Mesendoderm (in vitro differentiated cells): ENCODE measurements around the gene LIN7C.
A peak's percentile ranks its signal among the peaks of the same experiment; 100 is the strongest.

Experiments used
- DNase-seq: peaks from one replicate; pipeline ENCODE4 v3.0.0; 2013
- H2AK5ac ChIP-seq: 2 replicates; pipeline ENCODE4 v1.6.1; 2013; ENCODE audit warnings: low read length, inconsistent platforms
- H2BK120ac ChIP-seq: 2 replicates; pipeline ENCODE4 v1.6.1; 2013; ENCODE audit warnings: low read depth, mild to moderate bottlenecking, low read length, moderate library complexity, mixed read lengths
- H2BK15ac ChIP-seq: replicated peaks from 2 replicates; pipeline ENCODE4 v1.6.1; 2013; ENCODE audit warnings: low read depth, mild to moderate bottlenecking, moderate library complexity
- H2BK5ac ChIP-seq: 2 replicates; pipeline ENCODE4 v1.6.1; 2013; ENCODE audit warnings: low read length, inconsistent platforms
- H3K18ac ChIP-seq: 2 replicates; pipeline ENCODE4 v1.6.1; 2013; ENCODE audit warnings: mild to moderate bottlenecking, low read length, mixed read lengths
- H3K23ac ChIP-seq: one replicate; pipeline ENCODE4 v1.6.1; 2013; ENCODE audit warnings: low read length
- H3K27ac ChIP-seq: 2 replicates; pipeline ENCODE4 v1.5.1; 2013; ENCODE audit warnings: low read depth, mild to moderate bottlenecking, inconsistent platforms, low read length, moderate library complexity
- H3K27me3 ChIP-seq: 2 replicates; pipeline ENCODE4 v1.6.1; 2013; ENCODE audit warnings: low read length, control low read depth, mild to moderate bottlenecking, inconsistent platforms; ENCODE audit not compliant: insufficient read depth, poor library complexity
- H3K36me3 ChIP-seq: 2 replicates; pipeline ENCODE4 v1.6.1; 2013; ENCODE audit warnings: low read length, inconsistent platforms; ENCODE audit not compliant: control insufficient read depth, insufficient read depth
- H3K4ac ChIP-seq: one replicate; pipeline ENCODE4 v1.6.1; 2013; ENCODE audit warnings: low read depth, mild to moderate bottlenecking, low read length, moderate library complexity
- H3K4me1 ChIP-seq: 2 replicates; pipeline ENCODE4 v1.6.1; 2013; ENCODE audit warnings: low read depth, low read length, inconsistent platforms; ENCODE audit not compliant: control insufficient read depth
- H3K4me2 ChIP-seq: 2 replicates; pipeline ENCODE4 v1.6.1; 2013; ENCODE audit warnings: low read length
- H3K4me3 ChIP-seq: 2 replicates; pipeline ENCODE4 v1.5.1; 2013; ENCODE audit warnings: mild to moderate bottlenecking, low read length
- H3K56ac ChIP-seq: one replicate; pipeline ENCODE4 v1.6.1; 2013; ENCODE audit warnings: low read length
- H3K79me1 ChIP-seq: 2 replicates; pipeline ENCODE4 v1.6.1; 2013; ENCODE audit warnings: low read length, inconsistent platforms
- H3K79me2 ChIP-seq: 2 replicates; pipeline ENCODE4 v1.6.1; 2013; ENCODE audit warnings: mild to moderate bottlenecking, low read length; ENCODE audit not compliant: control insufficient read depth, insufficient read depth
- H3K9ac ChIP-seq: 2 replicates; pipeline ENCODE4 v1.6.1; 2013; ENCODE audit warnings: low read length, inconsistent platforms
- H4K5ac ChIP-seq: one replicate; pipeline ENCODE4 v1.6.1; 2013; ENCODE audit warnings: low read length
- H4K8ac ChIP-seq: one replicate; pipeline ENCODE4 v1.6.1; 2013; ENCODE audit warnings: low read depth, mild to moderate bottlenecking, control low read depth, low read length, moderate library complexity
- WGBS: extraction: QIAGEN DNeasy Blood & Tissue Kit; methylation state at CpG from one replicate; pipeline ENCODE4 v1.1.7; 2013; ENCODE audit warnings: low lambda C conversion rate, missing lambda C conversion rate; ENCODE audit not compliant: insufficient coverage; ENCODE audit errors: extremely low coverage; 5-methylcytosine and 5-hydroxymethylcytosine counted together

Gene LIN7C

DNA sequence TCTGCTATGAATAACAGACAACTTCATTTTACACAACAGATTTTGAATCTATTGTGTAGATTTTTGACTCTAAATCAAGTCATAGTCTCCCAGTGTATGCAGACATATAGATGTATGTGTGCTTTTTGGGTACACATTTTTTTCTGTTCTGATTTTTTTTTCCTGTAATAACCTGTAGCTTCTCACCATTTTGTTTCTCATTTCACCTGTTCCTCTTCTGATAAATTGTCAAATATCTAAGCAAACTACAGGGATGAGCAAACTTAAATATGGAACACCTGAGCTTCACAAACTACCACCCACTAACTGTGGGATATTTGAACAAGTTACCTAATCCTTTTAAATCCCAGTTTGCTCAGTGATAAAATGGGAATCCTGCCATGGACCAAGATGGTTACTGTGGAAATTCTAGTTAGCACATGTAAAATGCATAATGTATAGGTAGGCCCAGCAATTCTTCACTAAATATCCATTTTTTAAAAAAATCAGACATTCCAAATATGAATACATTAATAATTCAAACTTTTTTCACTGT lies 49.7 kb downstream of the LIN7C start:
- peaks cover 27% of the 10 kb centered on the region for H3K79me2 ChIP-seq
- H3K4me2 ChIP-seq = no peak overlapping the region
- H3K4me1 ChIP-seq = no peaks in the 10 kb centered on the region
- H3K4me3 ChIP-seq = no peak overlapping the region
- no peak overlapping the region for H3K56ac ChIP-seq
- H2AK5ac ChIP-seq = no peak overlapping the region
- H3K23ac ChIP-seq = no peak overlapping the region
- no peak overlapping the region for H4K5ac ChIP-seq
- no peak for DNase-seq
- no peak overlapping the region for H2BK5ac ChIP-seq
- H3K36me3 ChIP-seq = no peaks in the 10 kb centered on the region
- no peak overlapping the region for H2BK120ac ChIP-seq
- H3K18ac ChIP-seq = no peak overlapping the region
- no peak overlapping the region for H3K4ac ChIP-seq
- H4K8ac ChIP-seq = peak overlapping the region; percentile 76
- no peak overlapping the region for H3K27ac ChIP-seq
- H3K27me3 ChIP-seq = no peaks in the 10 kb centered on the region
- no peak overlapping the region for H2BK15ac ChIP-seq
- H3K9ac ChIP-seq = no peak overlapping the region
- peaks cover 12% of the 10 kb centered on the region for H3K79me1 ChIP-seq

DNA sequence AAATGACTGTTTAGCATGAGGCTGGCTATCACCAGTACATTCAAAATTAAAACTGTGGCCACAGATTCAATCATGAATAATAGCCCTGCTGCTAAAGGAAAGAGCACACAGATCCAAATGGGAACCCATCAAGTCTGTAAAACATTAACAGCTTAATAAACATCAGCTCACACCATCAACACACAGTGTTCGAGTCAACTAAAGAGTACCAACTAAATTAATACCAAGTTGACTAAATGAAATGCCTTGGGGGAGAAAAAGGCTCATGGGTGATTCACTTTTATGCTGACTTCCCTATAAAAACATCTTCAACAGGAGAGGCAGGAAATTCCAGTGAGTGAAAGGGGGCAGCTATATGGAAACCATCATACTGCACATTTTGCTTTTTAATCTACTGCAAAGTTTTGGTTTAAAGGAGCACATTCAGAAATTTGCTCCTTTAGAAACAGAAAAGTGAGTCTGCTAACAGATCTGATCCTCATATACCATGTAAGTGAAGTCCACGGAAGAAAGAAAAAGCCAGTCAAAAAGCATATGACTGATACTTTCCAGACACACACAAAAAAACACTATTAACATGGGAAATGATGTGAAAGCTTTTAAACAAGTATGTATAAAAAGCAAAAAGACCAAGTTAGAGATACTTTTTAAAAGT lies 50.3 kb downstream of the LIN7C start:
- Histone ChIP-seq H3K18ac (no peak overlapping the region), H3K4me3 (no peak overlapping the region), H3K9ac (no peak overlapping the region), H3K27me3 (no peaks in the 10 kb centered on the region), H3K36me3 (no peaks in the 10 kb centered on the region), H3K4me1 (no peaks in the 10 kb centered on the region), H3K56ac (no peak overlapping the region), H3K4ac (no peak overlapping the region), H4K8ac (no peak overlapping the region), H3K23ac (no peak overlapping the region), H2BK5ac (no peak overlapping the region), H3K79me1 (peaks cover 12% of the 10 kb centered on the region), H2BK15ac (no peak overlapping the region), H3K4me2 (no peak overlapping the region), H4K5ac (no peak overlapping the region), H3K79me2 (peaks cover 27% of the 10 kb centered on the region), H3K27ac (no peak overlapping the region), H2BK120ac (no peak overlapping the region), H2AK5ac (no peak overlapping the region)
- DNase-seq = no peak
- no CpG with 5 or more reads among the region's 2 CpGs for WGBS

DNA sequence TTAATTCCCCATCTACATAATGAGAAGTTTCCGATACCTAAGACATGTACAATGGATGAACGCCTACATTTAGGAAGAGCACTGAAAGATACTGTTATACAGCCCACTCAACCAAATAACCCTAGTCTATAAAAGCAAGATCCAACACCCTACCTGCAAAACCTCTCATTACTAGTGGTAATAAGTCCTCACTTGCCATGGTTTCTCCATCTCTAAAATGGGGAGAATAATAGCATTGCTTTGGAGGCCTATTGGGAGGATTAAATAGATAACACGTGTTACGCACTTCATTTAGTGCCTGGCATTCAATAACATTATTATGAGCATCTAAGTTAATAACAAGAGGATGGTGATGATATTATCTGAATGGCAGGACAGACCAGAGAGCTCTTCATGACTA lies 50.9 kb downstream of the LIN7C start:
- H2BK5ac ChIP-seq = no peak overlapping the region
- no peak overlapping the region for H4K5ac ChIP-seq
- no peak overlapping the region for H3K27ac ChIP-seq
- no peak overlapping the region for H2BK15ac ChIP-seq
- no peak overlapping the region for H3K9ac ChIP-seq
- WGBS = no CpG with 5 or more reads among the region's 4 CpGs
- no peak overlapping the region for H3K56ac ChIP-seq
- peaks cover 27% of the 10 kb centered on the region for H3K79me2 ChIP-seq
- H3K27me3 ChIP-seq = no peaks in the 10 kb centered on the region
- H3K4me3 ChIP-seq = no peak overlapping the region
- no peak overlapping the region for H3K4me2 ChIP-seq
- H2AK5ac ChIP-seq = no peak overlapping the region
- H3K4ac ChIP-seq = no peak overlapping the region
- H3K23ac ChIP-seq = no peak overlapping the region
- no peaks in the 10 kb centered on the region for H3K36me3 ChIP-seq
- H2BK120ac ChIP-seq = no peak overlapping the region
- no peak overlapping the region for H4K8ac ChIP-seq
- H3K4me1 ChIP-seq = no peaks in the 10 kb centered on the region
- no peak for DNase-seq
- no peak overlapping the region for H3K18ac ChIP-seq
- H3K79me1 ChIP-seq = peaks cover 12% of the 10 kb centered on the region

DNA sequence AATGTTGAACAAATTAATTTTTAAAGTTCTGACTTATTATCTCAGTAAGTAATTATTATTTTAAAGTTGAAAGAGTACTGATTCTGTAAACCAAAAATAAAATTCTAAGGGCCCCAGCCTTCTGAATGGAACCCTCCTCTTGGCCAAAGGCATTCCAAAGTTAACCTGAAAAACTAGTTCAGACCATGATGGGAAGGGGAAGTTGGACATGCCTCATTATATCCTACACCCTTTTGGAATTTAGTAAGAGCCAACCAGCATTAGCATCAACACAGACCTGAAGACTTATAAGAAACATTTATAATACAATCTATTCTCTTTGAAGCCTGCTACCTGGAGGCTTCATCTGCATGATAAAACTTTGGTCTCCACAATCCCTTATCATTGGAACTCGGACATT lies 52.9 kb downstream of the LIN7C start:
- H3K23ac ChIP-seq = no peak overlapping the region
- H4K5ac ChIP-seq = no peak overlapping the region
- no peak overlapping the region for H2BK120ac ChIP-seq
- H3K4ac ChIP-seq = no peak overlapping the region
- no peak overlapping the region for H3K56ac ChIP-seq
- H2AK5ac ChIP-seq = no peak overlapping the region
- no peaks in the 10 kb centered on the region for H3K36me3 ChIP-seq
- H3K9ac ChIP-seq = no peak overlapping the region
- no peak overlapping the region for H3K18ac ChIP-seq
- H3K79me1 ChIP-seq = peaks cover 6% of the 10 kb centered on the region
- peaks cover 23% of the 10 kb centered on the region for H3K79me2 ChIP-seq
- no CpG with 5 or more reads among the region's 1 CpG for WGBS
- H3K27ac ChIP-seq = no peak overlapping the region
- H2BK5ac ChIP-seq = no peak overlapping the region
- no peaks in the 10 kb centered on the region for H3K4me1 ChIP-seq
- H2BK15ac ChIP-seq = no peak overlapping the region
- DNase-seq = no peak
- no peaks in the 10 kb centered on the region for H3K27me3 ChIP-seq
- H4K8ac ChIP-seq = no peak overlapping the region
- H3K4me3 ChIP-seq = no peak overlapping the region
- no peak overlapping the region for H3K4me2 ChIP-seq

DNA sequence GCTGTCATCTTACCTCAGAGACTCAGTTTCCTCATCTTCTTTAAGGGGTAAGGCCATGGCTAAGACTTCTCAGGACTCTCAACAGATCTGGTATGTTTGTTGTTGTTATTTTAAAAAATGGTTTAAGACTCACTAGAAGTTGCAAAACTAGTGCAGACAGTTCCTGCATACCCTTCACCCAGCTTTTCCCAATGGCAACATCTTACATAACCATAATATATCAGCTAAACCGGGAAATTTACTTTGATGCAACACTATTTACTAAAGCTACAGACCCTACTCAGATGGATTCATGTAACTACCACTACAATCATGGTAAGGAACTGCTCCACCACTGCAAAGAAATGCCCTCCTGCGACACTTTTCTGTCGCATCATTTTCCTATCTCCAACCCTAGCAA lies 54.4 kb downstream of the LIN7C start:
- Histone ChIP-seq H3K36me3 (no peaks in the 10 kb centered on the region), H4K8ac (no peak overlapping the region), H2BK5ac (no peak overlapping the region), H3K79me2 (peaks cover 20% of the 10 kb centered on the region), H3K27ac (no peak overlapping the region), H3K18ac (no peak overlapping the region), H3K4me3 (no peak overlapping the region), H3K23ac (no peak overlapping the region), H3K27me3 (no peaks in the 10 kb centered on the region), H3K9ac (no peak overlapping the region), H3K4me2 (no peak overlapping the region), H4K5ac (no peak overlapping the region), H2BK15ac (no peak overlapping the region), H2AK5ac (no peak overlapping the region), H3K56ac (no peak overlapping the region), H3K4me1 (no peaks in the 10 kb centered on the region), H2BK120ac (no peak overlapping the region), H3K4ac (no peak overlapping the region), H3K79me1 (peaks cover 4% of the 10 kb centered on the region)
- WGBS = no CpG with 5 or more reads among the region's 3 CpGs
- DNase-seq = no peak
